Activated CD8-positive, alpha-beta memory T cell treated with anti-CD3 and anti-CD28 coated beads, Interleukin-2, amount 50 U/mL, for 24 hours (primary cell): Measurements from ENCODE around the gene GPRC5D.

ENCODE experiments used
- DNase-seq: peaks from one replicate; pipeline ENCODE4 v3.0.0-alpha.2; 2020; ENCODE audit errors: extremely low read depth

GPRC5D gene

GRCh38 chr12:12936983-12937491 lies 14.9 kb downstream of the GPRC5D start:
- no peak for DNase-seq

- no peak for DNase-seq
Measured at GRCh38 chr12:12934556-12934955, 17.4 kb downstream of the GPRC5D start.

GRCh38 chr12:12933742-12934141 lies 18.2 kb downstream of the GPRC5D start:
- no peak for DNase-seq

- no peak for DNase-seq
Measured at GRCh38 chr12:12930633-12931219, 21.2 kb downstream of the GPRC5D start.

- no peak for DNase-seq
Measured at GRCh38 chr12:12929696-12930095, 22.3 kb downstream of the GPRC5D start.

GRCh38 chr12:12927211-12928079 lies 24.5 kb downstream of the GPRC5D start:
- no peak for DNase-seq

GRCh38 chr12:12926571-12927071 lies 25.3 kb downstream of the GPRC5D start:
- DNase-seq, result no peak

GRCh38 chr12:12925388-12925787 lies 26.6 kb downstream of the GPRC5D start:
- no peak for DNase-seq

- no peak for DNase-seq
Measured at GRCh38 chr12:12924169-12924568, 27.8 kb downstream of the GPRC5D start.

- DNase-seq, result no peak
Measured at GRCh38 chr12:12922978-12923377, 29.0 kb downstream of the GPRC5D start.

GRCh38 chr12:12922191-12922616 lies 29.8 kb downstream of the GPRC5D start:
- no peak for DNase-seq

- DNase-seq, result no peak
Measured at GRCh38 chr12:12919666-12920435, 32.1 kb downstream of the GPRC5D start.

GRCh38 chr12:12918781-12919389 lies 33.1 kb downstream of the GPRC5D start:
- DNase-seq, result no peak

- no peak for DNase-seq
Measured at GRCh38 chr12:12917517-12917916, 34.5 kb downstream of the GPRC5D start.

GRCh38 chr12:12916135-12916944 lies 35.6 kb downstream of the GPRC5D start:
- DNase-seq, result peak; percentile 70

GRCh38 chr12:12915656-12916055 lies 36.3 kb downstream of the GPRC5D start:
- DNase-seq, result no peak

- no peak for DNase-seq
Measured at GRCh38 chr12:12912711-12913110, 39.3 kb downstream of the GPRC5D start.

GRCh38 chr12:12909995-12910420 lies 42.0 kb downstream of the GPRC5D start:
- no peak for DNase-seq

GRCh38 chr12:12909228-12909994 lies 42.6 kb downstream of the GPRC5D start:
- no peak for DNase-seq

- DNase-seq, result no peak
Measured at GRCh38 chr12:12908711-12909110, 43.3 kb downstream of the GPRC5D start.
